ENCODE results near the gene AACS.
"Not testable (repeated sequence)": the region's sequence is repeated elsewhere in the genome, so short reads cannot be mapped to it uniquely, and the experiment has no call there.

AACS gene

GRCh38 chr12:125057708-125058107 lies 7.5 kb upstream of the AACS start:
- DNase-seq: no peak

GRCh38 chr12:125061229-125061628 lies 4.0 kb upstream of the AACS start:
- DNase-seq: no peak

GRCh38 chr12:125063522-125063921 lies 1.7 kb upstream of the AACS start:
- not testable (repeated sequence) for DNase-seq

GRCh38 chr12:125064492-125064891 lies 743 bp upstream of the AACS start:
- DNase-seq: no peak

- no peak for DNase-seq
These were observed 810 bp downstream of the AACS start for GRCh38 chr12:125065919-125066570.

- DNase-seq: no peak
These were observed 3.2 kb downstream of the AACS start for GRCh38 chr12:125068391-125068790.

- no peak for DNase-seq
These were observed 4.4 kb downstream of the AACS start for GRCh38 chr12:125069616-125070015.

- DNase-seq: no peak
These were observed 4.9 kb downstream of the AACS start for GRCh38 chr12:125070112-125070511.

- DNase-seq: no peak
These were observed 5.6 kb downstream of the AACS start for GRCh38 chr12:125070661-125071390.

- no peak for DNase-seq
These were observed 6.2 kb downstream of the AACS start for GRCh38 chr12:125071456-125071855.

- DNase-seq: no peak
These were observed 7.3 kb downstream of the AACS start for GRCh38 chr12:125072496-125072895.

- not testable (repeated sequence) for DNase-seq
These were observed 9.1 kb downstream of the AACS start for GRCh38 chr12:125074294-125074693.

- no peak for DNase-seq
These were observed 10.9 kb downstream of the AACS start for GRCh38 chr12:125076103-125076502.

GRCh38 chr12:125079084-125079483 lies 13.8 kb downstream of the AACS start:
- DNase-seq: no peak

GRCh38 chr12:125079648-125080645 lies 14.7 kb downstream of the AACS start:
- no peak for DNase-seq

- DNase-seq: no peak
These were observed 16.2 kb downstream of the AACS start for GRCh38 chr12:125081427-125081826.

GRCh38 chr12:125083072-125083471 lies 17.8 kb downstream of the AACS start:
- no peak for DNase-seq

GRCh38 chr12:125088199-125088598 lies 23.0 kb downstream of the AACS start:
- DNase-seq: not testable (repeated sequence)

- DNase-seq: no peak
These were observed 23.8 kb downstream of the AACS start for GRCh38 chr12:125089083-125089482.

GRCh38 chr12:125089626-125090025 lies 24.4 kb downstream of the AACS start:
- no peak for DNase-seq

GRCh38 chr12:125090437-125090836 lies 25.2 kb downstream of the AACS start:
- no peak for DNase-seq

- no peak for DNase-seq
These were observed 26.2 kb downstream of the AACS start for GRCh38 chr12:125091401-125091800.

Measured in fibroblast of skin of abdomen (primary cell).